GM19193 (cell line): ENCODE results near the gene PRKCD.

Experiments
- POLR2A ChIP-seq: IDR thresholded peaks from 4 replicates; pipeline ENCODE4 v1.6.1; 2011; ENCODE audit not compliant: insufficient read depth, insufficient read length; ENCODE audit errors: extremely low read depth

PRKCD gene

DNA sequence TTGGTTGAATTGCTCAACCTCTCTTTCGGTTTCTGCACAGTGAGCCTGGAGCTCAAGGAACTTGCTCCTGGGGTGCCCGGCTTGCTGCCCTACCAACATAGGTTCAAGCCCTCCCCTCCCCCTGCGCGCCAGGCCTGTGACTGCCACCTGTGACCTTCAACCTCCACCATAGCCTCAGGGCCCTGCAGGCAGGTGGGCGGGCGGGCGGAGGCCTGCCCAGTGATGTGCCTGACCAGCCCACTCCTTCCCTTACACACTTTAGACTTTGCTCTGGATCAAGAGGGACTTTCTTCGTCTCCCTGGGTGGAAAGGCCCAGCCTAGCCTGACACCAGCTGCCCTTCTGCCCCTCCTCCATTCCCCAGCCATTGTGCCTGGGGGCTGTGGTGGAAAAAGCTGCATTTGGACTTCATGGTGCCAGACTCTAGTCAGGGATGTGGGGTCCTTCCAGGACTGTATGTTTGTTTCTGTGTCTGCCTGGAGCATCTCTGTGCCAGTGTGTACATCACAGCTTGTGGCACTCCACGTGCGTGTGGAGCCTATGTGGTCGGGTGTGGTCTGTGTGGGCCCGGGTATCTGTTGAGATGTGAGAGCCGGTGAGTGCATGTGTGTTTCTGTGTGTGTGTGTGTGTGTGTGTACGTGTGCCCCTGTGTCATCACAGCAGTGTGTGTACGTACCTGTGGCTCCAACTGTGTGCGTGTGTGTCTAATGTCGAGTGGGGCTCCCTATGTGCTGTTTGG is 9.5 kb downstream of the PRKCD start:
- TF ChIP-seq POLR2A, result peak; percentile 30

DNA sequence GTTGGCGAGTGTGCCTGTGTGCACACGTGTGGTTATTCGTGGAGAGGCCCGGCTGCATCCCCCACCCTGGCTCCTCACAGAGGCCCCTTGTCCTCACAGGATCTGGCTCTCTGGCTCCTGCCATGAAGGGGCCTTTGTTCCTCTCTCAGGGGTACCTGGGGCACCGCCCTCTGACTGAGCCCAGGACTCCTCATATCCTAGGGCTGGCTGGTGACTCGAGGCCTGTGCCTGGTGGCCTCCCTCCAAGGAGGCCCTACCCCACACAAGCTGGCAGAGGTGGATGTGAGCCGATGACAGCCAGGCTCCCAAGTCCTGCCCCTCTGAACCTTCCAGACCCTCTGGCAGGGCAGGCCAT is 10.0 kb downstream of the PRKCD start:
- TF ChIP-seq POLR2A, result no peak

GRCh38 chr3:53171827-53172505 is 11.0 kb downstream of the PRKCD start:
- no peak for TF ChIP-seq POLR2A

DNA sequence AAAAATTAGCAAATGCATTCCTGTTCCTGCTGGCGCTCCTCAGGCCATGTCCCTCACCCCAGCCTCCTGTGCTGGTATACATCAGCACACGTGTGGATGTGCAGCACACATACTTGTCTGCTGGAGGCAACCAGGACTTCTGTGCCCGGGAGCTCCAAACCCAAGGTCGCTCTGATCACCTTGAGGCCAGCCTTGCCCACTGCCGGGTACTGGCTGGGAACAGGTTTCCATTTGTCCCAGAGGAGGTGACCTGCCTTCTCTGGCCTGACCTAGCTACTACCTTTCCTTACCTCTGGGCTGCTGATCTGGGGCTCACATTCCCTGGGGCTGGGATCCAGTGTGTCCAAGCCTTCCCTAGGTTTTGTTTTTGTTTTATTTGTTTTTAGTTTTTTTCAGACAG is 12.1 kb downstream of the PRKCD start:
- no peak for TF ChIP-seq POLR2A

- no peak for TF ChIP-seq POLR2A
Measured at GRCh38 chr3:53174346-53175250, 13.6 kb downstream of the PRKCD start.

- TF ChIP-seq POLR2A, result no peak
Measured at GRCh38 chr3:53175613-53176540, 14.9 kb downstream of the PRKCD start.

DNA sequence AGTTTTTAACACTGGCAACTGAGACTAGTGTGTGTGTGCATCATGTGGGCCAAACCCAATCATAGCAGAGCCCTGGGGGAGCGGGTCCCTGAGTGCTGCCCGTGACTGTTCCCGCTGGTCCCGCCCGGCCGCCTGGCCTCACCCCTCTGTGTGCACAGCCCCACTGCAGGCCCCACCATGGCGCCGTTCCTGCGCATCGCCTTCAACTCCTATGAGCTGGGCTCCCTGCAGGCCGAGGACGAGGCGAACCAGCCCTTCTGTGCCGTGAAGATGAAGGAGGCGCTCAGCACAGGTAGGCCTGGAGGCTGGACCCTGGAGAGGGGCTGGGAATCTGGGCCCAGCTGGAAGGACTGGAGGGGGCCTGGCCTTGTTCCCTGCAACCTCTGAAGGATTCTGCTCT is 17.2 kb downstream of the PRKCD start:
- no peak for TF ChIP-seq POLR2A

- TF ChIP-seq POLR2A, result no peak
Measured at GRCh38 chr3:53179580-53179979, 18.6 kb downstream of the PRKCD start.

GRCh38 chr3:53180305-53181023 is 19.5 kb downstream of the PRKCD start:
- TF ChIP-seq POLR2A, result no peak

DNA sequence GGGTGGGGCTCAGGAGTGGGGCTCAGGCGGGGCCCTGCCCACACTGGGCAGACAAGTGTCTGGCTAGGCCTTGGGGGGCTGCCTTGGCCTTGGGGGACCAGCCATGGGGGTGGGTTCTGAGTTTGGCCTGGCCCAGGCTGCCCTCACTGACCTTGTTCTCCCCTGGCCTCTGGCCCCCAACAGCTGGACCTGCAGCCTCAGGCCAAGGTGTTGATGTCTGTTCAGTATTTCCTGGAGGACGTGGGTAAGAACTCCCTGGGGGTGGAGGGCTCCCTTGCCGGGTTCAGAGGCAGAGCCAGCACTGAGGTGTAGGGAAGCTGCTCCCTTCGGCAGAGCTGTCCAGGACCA is 20.0 kb downstream of the PRKCD start:
- TF ChIP-seq POLR2A, result no peak

- no peak for TF ChIP-seq POLR2A
Measured at GRCh38 chr3:53181528-53181927, 20.5 kb downstream of the PRKCD start.

DNA sequence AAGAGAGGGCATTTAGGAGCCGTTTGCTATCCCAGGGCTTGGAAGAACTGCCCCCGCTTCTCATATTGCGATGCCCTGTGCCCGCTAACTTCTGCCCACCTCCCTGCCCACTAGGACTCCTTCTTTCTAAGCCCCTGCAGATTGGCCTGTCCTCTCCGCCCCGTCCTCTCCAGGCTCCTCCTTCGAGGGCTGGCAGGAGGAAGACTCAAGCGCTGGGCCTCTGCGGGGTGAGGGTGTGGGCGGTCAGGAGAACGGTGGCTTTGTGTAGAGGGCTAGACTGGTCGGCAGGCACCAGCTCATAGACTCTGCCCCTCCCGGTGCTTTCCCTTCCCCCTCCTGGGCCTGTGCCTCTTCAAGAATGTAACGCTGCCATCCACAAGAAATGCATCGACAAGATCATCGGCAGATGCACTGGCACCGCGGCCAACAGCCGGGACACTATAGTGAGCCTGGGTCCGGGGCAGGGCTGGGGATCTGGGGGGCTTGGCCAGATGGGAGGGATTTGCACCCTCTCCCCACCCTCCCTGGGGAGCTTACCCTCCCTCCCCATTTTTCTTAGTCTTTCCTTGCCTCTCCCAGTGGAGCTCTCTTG is 21.9 kb downstream of the PRKCD start:
- TF ChIP-seq POLR2A, result no peak

DNA sequence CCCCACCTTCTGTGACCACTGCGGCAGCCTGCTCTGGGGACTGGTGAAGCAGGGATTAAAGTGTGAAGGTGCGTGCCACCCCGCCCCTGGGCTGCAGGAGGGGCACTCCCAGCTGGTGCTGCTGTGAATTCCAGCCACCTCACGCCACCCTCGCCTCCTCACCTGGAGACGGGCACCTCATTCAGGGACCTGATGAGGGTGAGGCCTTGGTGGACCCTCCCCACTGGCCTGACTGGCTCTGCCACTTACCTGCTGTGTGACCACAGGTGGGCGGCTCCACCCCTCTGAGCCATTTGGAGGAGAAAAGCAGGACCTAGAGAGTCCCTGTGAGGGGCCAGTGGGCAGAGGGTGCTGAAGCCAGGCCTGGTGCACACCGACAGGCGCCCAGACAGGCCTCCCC is 22.5 kb downstream of the PRKCD start:
- no peak for TF ChIP-seq POLR2A

GRCh38 chr3:53184701-53185100 is 23.7 kb downstream of the PRKCD start:
- TF ChIP-seq POLR2A, result no peak

DNA sequence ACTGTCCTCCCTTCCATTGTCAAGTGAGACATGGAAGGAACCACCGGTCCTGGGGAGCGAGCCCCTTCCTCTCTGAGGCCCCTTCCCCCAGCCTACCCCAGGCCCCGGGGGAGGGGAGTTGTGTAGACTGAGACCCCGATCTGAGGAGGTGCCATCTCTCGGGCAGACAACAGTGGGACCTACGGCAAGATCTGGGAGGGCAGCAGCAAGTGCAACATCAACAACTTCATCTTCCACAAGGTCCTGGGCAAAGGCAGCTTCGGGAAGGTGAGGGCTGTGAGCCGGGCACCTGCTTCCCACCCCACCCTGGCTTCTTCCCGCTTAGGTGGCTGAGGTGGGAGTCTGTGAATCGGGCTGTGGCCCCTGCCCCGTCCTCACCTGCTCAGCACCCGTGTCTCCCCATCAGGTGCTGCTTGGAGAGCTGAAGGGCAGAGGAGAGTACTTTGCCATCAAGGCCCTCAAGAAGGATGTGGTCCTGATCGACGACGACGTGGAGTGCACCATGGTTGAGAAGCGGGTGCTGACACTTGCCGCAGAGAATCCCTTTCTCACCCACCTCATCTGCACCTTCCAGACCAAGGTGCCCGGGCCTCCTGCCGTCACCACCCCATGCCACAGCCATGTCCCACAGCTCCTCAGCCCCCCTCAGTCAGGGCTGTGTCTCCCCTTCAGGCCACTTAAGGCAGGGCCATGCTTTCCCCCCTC is 24.9 kb downstream of the PRKCD start:
- TF ChIP-seq POLR2A, result no peak
